Fibroblast of lung (primary cell): ENCODE data around the gene CAPN10.

Source experiments
- EZH2 ChIP-seq: IDR thresholded peaks from 2 replicates; pipeline ENCODE4 v1.5.1; 2012; ENCODE audit warnings: low read length, control low read depth, mild to moderate bottlenecking; ENCODE audit errors: missing control alignments
- TF ChIP-seq, protein P1 (sequence below), 2 donors: IDR thresholded peaks in 1 of 2; conservative IDR thresholded peaks in 1 of 2; 1 replicate in 1 of 2; 2 replicates in 1 of 2; pipeline ENCODE4 v1.5.1; 2011 to 2012; ENCODE audit warnings: low read length in 2 of 2, control low read depth in 1 of 2, inconsistent platforms in 1 of 2, low read depth in 1 of 2, mild to moderate bottlenecking in 1 of 2

DNA sequence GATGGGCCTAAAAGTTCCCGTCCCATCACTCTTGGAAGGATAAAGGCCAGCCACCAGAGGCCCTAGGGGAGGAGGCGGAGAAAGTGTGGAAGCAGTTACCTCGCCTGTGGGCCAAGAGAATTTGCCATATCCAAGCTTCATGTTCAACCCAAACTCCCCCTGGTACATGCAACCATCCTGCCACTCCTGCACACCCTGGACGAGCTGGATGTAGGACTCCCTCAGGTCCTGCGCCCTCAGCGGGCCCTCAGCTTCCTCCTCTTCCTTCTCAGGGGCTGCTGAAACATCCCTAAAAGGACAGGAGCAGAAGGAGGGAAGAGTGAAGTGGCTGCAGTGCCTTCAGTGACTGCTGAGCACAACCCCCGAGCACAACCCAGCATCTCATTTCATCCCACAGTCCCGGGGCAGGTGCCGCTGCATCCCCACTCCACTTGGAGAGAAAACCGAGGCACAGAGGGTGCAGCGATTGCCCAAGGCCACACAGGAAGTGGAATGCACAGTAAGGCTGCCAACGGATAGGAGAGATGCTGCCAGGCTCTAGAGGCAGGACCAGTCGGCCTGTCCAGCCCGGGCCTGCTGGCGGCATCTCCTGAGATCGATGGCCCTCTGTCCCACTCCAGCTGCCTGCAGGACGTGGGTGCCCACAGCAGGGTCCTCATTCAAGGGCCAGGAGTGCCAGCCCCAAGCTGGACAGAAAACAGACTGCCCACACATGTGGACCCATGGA, 31.6 kb upstream of the CAPN10 start:
- TF ChIP-seq, protein P1, sequence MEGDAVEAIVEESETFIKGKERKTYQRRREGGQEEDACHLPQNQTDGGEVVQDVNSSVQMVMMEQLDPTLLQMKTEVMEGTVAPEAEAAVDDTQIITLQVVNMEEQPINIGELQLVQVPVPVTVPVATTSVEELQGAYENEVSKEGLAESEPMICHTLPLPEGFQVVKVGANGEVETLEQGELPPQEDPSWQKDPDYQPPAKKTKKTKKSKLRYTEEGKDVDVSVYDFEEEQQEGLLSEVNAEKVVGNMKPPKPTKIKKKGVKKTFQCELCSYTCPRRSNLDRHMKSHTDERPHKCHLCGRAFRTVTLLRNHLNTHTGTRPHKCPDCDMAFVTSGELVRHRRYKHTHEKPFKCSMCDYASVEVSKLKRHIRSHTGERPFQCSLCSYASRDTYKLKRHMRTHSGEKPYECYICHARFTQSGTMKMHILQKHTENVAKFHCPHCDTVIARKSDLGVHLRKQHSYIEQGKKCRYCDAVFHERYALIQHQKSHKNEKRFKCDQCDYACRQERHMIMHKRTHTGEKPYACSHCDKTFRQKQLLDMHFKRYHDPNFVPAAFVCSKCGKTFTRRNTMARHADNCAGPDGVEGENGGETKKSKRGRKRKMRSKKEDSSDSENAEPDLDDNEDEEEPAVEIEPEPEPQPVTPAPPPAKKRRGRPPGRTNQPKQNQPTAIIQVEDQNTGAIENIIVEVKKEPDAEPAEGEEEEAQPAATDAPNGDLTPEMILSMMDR (conservative IDR thresholded peaks at IDR 0.05 in 1 of 2, IDR thresholded peaks at IDR 0.05 in 1 of 2; ENCODE audit: low read depth in 1 of 2, low read length in 2 of 2): no peak
- TF ChIP-seq EZH2: no peak
